GM18517 (cell line): ENCODE measurements around the gene TNFRSF25.
"Not testable (repeated sequence)": the region's sequence is repeated elsewhere in the genome, so short reads cannot be mapped to it uniquely, and the experiment has no call there.

ENCODE experiments used
- ATAC-seq: cut with Tn5 transposase; IDR thresholded peaks from one replicate; pipeline ENCODE4 v1.9.1; 2021; ENCODE audit warnings: mild to moderate bottlenecking, moderate library complexity; ENCODE audit not compliant: unreplicated experiment

The TNFRSF25 gene

GRCh38 chr1:6454856-6455751 lies 10.9 kb downstream of the TNFRSF25 start:
- no peak for ATAC-seq

GRCh38 chr1:6453895-6454855 lies 11.8 kb downstream of the TNFRSF25 start:
- not testable (repeated sequence) for ATAC-seq

- ATAC-seq, result no peak
Observed at GRCh38 chr1:6450943-6451373, 15.0 kb downstream of the TNFRSF25 start.

- ATAC-seq, result not testable (repeated sequence)
Observed at GRCh38 chr1:6450486-6450885, 15.5 kb downstream of the TNFRSF25 start.

GRCh38 chr1:6450005-6450450 lies 15.9 kb downstream of the TNFRSF25 start:
- ATAC-seq, result no peak

GRCh38 chr1:6448749-6449631 lies 17.0 kb downstream of the TNFRSF25 start:
- no peak for ATAC-seq

- ATAC-seq, result no peak
Observed at GRCh38 chr1:6447818-6448748, 17.9 kb downstream of the TNFRSF25 start.

GRCh38 chr1:6447016-6447817 lies 18.8 kb downstream of the TNFRSF25 start:
- no peak for ATAC-seq

- no peak for ATAC-seq
Observed at GRCh38 chr1:6446665-6447015, 19.3 kb downstream of the TNFRSF25 start.

GRCh38 chr1:6445929-6446328 lies 20.0 kb downstream of the TNFRSF25 start:
- not testable (repeated sequence) for ATAC-seq

GRCh38 chr1:6445062-6445763 lies 20.8 kb downstream of the TNFRSF25 start:
- ATAC-seq, result no peak

GRCh38 chr1:6444377-6444776 lies 21.6 kb downstream of the TNFRSF25 start:
- no peak for ATAC-seq

- ATAC-seq, result no peak
Observed at GRCh38 chr1:6443339-6444115, 22.4 kb downstream of the TNFRSF25 start.

GRCh38 chr1:6441586-6441985 lies 24.4 kb downstream of the TNFRSF25 start:
- no peak for ATAC-seq

- no peak for ATAC-seq
Observed at GRCh38 chr1:6440198-6441126, 25.5 kb downstream of the TNFRSF25 start.

- ATAC-seq, result no peak
Observed at GRCh38 chr1:6438047-6438525, 27.9 kb downstream of the TNFRSF25 start.
